Tibial nerve (tissue), 4 donors: ENCODE data around the gene PLEKHG7.

Experiments used
- EP300 ChIP-seq, 2 donors: sonication (generic); formaldehyde crosslinking; IDR thresholded peaks; one replicate each; pipeline ENCODE4 v1.6.1; 2017; ENCODE audit warnings: antibody characterized with exemption in 2 of 2, mild to moderate bottlenecking in 1 of 2
- POLR2A ChIP-seq, 2 donors: fragments of 450-650 bp; IDR thresholded peaks; one replicate each; pipeline ENCODE4 v1.6.1; 2017; ENCODE audit warnings: antibody characterized with exemption in 2 of 2, mild to moderate bottlenecking in 2 of 2, moderate library complexity in 2 of 2
- TF ChIP-seq, protein P1 (sequence below), 5 experiments: fragments of 200-600 bp in 3 of 5; fragments of 450-650 bp in 2 of 5; sonication (generic) in 3 of 5; IDR thresholded peaks; one replicate each; pipeline ENCODE4 v1.5.1; 2016 to 2019; ENCODE audit warnings: antibody characterized with exemption in 5 of 5, mild to moderate bottlenecking in 3 of 5, moderate library complexity in 2 of 5

GRCh38 chr12:92722897-92723296 lies 20.1 kb downstream of the PLEKHG7 start:
- TF ChIP-seq, protein P1, sequence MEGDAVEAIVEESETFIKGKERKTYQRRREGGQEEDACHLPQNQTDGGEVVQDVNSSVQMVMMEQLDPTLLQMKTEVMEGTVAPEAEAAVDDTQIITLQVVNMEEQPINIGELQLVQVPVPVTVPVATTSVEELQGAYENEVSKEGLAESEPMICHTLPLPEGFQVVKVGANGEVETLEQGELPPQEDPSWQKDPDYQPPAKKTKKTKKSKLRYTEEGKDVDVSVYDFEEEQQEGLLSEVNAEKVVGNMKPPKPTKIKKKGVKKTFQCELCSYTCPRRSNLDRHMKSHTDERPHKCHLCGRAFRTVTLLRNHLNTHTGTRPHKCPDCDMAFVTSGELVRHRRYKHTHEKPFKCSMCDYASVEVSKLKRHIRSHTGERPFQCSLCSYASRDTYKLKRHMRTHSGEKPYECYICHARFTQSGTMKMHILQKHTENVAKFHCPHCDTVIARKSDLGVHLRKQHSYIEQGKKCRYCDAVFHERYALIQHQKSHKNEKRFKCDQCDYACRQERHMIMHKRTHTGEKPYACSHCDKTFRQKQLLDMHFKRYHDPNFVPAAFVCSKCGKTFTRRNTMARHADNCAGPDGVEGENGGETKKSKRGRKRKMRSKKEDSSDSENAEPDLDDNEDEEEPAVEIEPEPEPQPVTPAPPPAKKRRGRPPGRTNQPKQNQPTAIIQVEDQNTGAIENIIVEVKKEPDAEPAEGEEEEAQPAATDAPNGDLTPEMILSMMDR (IDR thresholded peaks at IDR 0.05) = no peak
- TF ChIP-seq POLR2A (IDR thresholded peaks at IDR 0.05) = no peak
- TF ChIP-seq EP300 (IDR thresholded peaks at IDR 0.05) = no peak
